Measurements from ENCODE around the gene TMEM247.

DNA sequence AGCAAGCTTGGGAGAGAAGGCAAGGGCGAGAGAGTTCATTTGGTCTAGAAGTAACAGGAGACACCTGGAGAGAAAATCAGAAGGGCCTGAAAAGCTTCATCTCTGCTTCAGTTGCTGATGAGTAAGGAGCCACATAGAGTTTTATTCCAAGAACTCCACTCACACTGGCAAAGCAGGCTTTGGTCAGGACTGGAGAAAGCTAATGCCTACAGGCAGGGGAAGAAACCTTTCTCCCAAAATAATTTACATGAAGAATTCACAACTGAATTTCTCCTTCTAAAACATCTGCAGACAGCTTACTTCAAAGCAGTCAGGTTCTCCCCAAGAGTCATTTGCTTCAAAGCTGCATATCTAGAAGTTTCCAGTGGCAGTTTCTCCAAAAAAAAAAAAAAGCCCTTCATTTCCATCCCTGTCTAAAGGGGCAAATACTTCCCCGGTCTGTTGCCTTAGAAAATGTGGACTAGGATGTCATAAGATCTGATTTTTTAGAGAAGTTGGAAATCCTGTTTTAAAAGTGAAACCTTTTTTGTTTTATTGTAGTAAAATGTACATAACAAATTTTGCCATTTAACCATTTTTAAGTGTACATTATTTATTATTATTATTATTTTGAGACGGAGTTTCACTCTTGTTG is 46.3 kb downstream of the TMEM247 start:
- TF ChIP-seq, protein P1, sequence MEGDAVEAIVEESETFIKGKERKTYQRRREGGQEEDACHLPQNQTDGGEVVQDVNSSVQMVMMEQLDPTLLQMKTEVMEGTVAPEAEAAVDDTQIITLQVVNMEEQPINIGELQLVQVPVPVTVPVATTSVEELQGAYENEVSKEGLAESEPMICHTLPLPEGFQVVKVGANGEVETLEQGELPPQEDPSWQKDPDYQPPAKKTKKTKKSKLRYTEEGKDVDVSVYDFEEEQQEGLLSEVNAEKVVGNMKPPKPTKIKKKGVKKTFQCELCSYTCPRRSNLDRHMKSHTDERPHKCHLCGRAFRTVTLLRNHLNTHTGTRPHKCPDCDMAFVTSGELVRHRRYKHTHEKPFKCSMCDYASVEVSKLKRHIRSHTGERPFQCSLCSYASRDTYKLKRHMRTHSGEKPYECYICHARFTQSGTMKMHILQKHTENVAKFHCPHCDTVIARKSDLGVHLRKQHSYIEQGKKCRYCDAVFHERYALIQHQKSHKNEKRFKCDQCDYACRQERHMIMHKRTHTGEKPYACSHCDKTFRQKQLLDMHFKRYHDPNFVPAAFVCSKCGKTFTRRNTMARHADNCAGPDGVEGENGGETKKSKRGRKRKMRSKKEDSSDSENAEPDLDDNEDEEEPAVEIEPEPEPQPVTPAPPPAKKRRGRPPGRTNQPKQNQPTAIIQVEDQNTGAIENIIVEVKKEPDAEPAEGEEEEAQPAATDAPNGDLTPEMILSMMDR (conservative IDR thresholded peaks at IDR 0.05) = no peak
- no peak for TF ChIP-seq ZFX (IDR thresholded peaks at IDR 0.05)

Measured in C4-2B (cell line).